GM18870 (cell line): ENCODE results near the gene CYP26C1.
"Not testable (repeated sequence)": the region's sequence is repeated elsewhere in the genome, so short reads cannot be mapped to it uniquely, and the experiment has no call there.

Source experiments
- ATAC-seq: cut with Tn5 transposase; IDR thresholded peaks from one replicate; pipeline ENCODE4 v1.9.1; 2021; ENCODE audit warnings: moderate library complexity; ENCODE audit not compliant: unreplicated experiment

The CYP26C1 gene

GRCh38 chr10:93075369-93076221 is 15.0 kb downstream of the CYP26C1 start:
- no peak for ATAC-seq

GRCh38 chr10:93076871-93077270 is 16.3 kb downstream of the CYP26C1 start:
- no peak for ATAC-seq

GRCh38 chr10:93077860-93078337 is 17.3 kb downstream of the CYP26C1 start:
- ATAC-seq: no peak

GRCh38 chr10:93079663-93080349 is 19.2 kb downstream of the CYP26C1 start:
- ATAC-seq: no peak

- ATAC-seq: no peak
Measured at GRCh38 chr10:93080350-93081046, 19.9 kb downstream of the CYP26C1 start.

- no peak for ATAC-seq
Measured at GRCh38 chr10:93081318-93081717, 20.7 kb downstream of the CYP26C1 start.

- no peak for ATAC-seq
Measured at GRCh38 chr10:93081834-93082233, 21.2 kb downstream of the CYP26C1 start.

GRCh38 chr10:93083743-93084539 is 23.3 kb downstream of the CYP26C1 start:
- no peak for ATAC-seq

- no peak for ATAC-seq
Measured at GRCh38 chr10:93085272-93085859, 24.8 kb downstream of the CYP26C1 start.

- ATAC-seq: no peak
Measured at GRCh38 chr10:93086289-93086688, 25.7 kb downstream of the CYP26C1 start.

GRCh38 chr10:93087846-93088245 is 27.2 kb downstream of the CYP26C1 start:
- ATAC-seq: no peak

- ATAC-seq: no peak
Measured at GRCh38 chr10:93088466-93088865, 27.9 kb downstream of the CYP26C1 start.

GRCh38 chr10:93090619-93091018 is 30.0 kb downstream of the CYP26C1 start:
- no peak for ATAC-seq

- ATAC-seq: no peak
Measured at GRCh38 chr10:93091960-93092359, 31.4 kb downstream of the CYP26C1 start.

GRCh38 chr10:93095225-93095624 is 34.6 kb downstream of the CYP26C1 start:
- ATAC-seq: no peak

GRCh38 chr10:93096901-93097300 is 36.3 kb downstream of the CYP26C1 start:
- no peak for ATAC-seq

- ATAC-seq: no peak
Measured at GRCh38 chr10:93097386-93097785, 36.8 kb downstream of the CYP26C1 start.

- no peak for ATAC-seq
Measured at GRCh38 chr10:93098816-93099215, 38.2 kb downstream of the CYP26C1 start.

GRCh38 chr10:93099670-93100069 is 39.1 kb downstream of the CYP26C1 start:
- ATAC-seq: no peak

GRCh38 chr10:93101148-93101547 is 40.5 kb downstream of the CYP26C1 start:
- not testable (repeated sequence) for ATAC-seq
